ENCODE data around the gene GRIPAP1. TPM values are rescaled to one million over a fixed set of nuclear protein-coding genes. Genes with fewer than 3 reads are reported as not detected.

GRIPAP1 gene
- total RNA-seq, 3 donors from 2014 or later: 42.2 to 58.1 (median 44.1) TPM

GRCh38 chrX:48957827-48958634, 44.0 kb downstream of the GRIPAP1 start:
- DNase-seq: peak; percentile 89
- Mint-ChIP-seq H3K4me3 (peak overlapping the region; percentile 98), H3K4me1 (ENCODE audit: low read depth) (peaks cover 35% of the 10 kb centered on the region), H3K9me3 (no peaks in the 10 kb centered on the region), H3K36me3 (ENCODE audit: insufficient read depth) (peaks cover 1% of the 10 kb centered on the region), H3K27me3 (ENCODE audit: low read depth) (no peaks in the 10 kb centered on the region)
- ATAC-seq: peak; percentile 83 to 84

GRCh38 chrX:48957477-48957826, 44.6 kb downstream of the GRIPAP1 start, which contains the start of gene OTUD5:
TSS of gene OTUD5 (minus strand) at chrX:48957607. CDS start at chrX:48957570, 37 bp downstream.
- peak; percentile 67 for DNase-seq
- Mint-ChIP-seq H3K4me1 (ENCODE audit: low read depth) (peaks cover 40% of the 10 kb centered on the region), H3K36me3 (ENCODE audit: insufficient read depth) (peaks cover 1% of the 10 kb centered on the region), H3K9me3 (no peaks in the 10 kb centered on the region), H3K4me3 (peak within 1 kb of the TSS; percentile 98), H3K27me3 (ENCODE audit: low read depth) (no peaks in the 10 kb centered on the region)
- ATAC-seq: peak; percentile 70 to 71

- H3K4me1 Mint-ChIP-seq (ENCODE audit: low read depth): peaks cover 46% of the 10 kb centered on the region
- H3K36me3 Mint-ChIP-seq (ENCODE audit: insufficient read depth): peaks cover 1% of the 10 kb centered on the region
- peak overlapping the region; percentile 87 for H3K4me3 Mint-ChIP-seq
- DNase-seq (peak; percentile 55), ATAC-seq (peak; percentile 38)
- no peaks in the 10 kb centered on the region for H3K9me3 Mint-ChIP-seq
- no peaks in the 10 kb centered on the region for H3K27me3 Mint-ChIP-seq (ENCODE audit: low read depth)
Measured at GRCh38 chrX:48956728-48957414, 45.2 kb downstream of the GRIPAP1 start.

GRCh38 chrX:48948589-48948988, 53.5 kb downstream of the GRIPAP1 start:
- no peak for DNase-seq
- ATAC-seq: no peak
- no peak overlapping the region for H3K4me3 Mint-ChIP-seq
- H3K36me3 Mint-ChIP-seq (ENCODE audit: insufficient read depth): no peaks in the 10 kb centered on the region
- H3K9me3 Mint-ChIP-seq: no peaks in the 10 kb centered on the region
- H3K27me3 Mint-ChIP-seq (ENCODE audit: low read depth): no peaks in the 10 kb centered on the region
- H3K4me1 Mint-ChIP-seq (ENCODE audit: low read depth): peaks cover 45% of the 10 kb centered on the region

GRCh38 chrX:48945517-48946348, 56.3 kb downstream of the GRIPAP1 start:
- peaks cover 50% of the 10 kb centered on the region for H3K4me1 Mint-ChIP-seq (ENCODE audit: low read depth)
- no peaks in the 10 kb centered on the region for H3K9me3 Mint-ChIP-seq
- H3K4me3 Mint-ChIP-seq: no peak overlapping the region
- DNase-seq (peak; percentile 50), ATAC-seq (peak in 1 of 2 donors; percentile 49)
- no peaks in the 10 kb centered on the region for H3K27me3 Mint-ChIP-seq (ENCODE audit: low read depth)
- peaks cover 11% of the 10 kb centered on the region for H3K36me3 Mint-ChIP-seq (ENCODE audit: insufficient read depth)

GRCh38 chrX:48942895-48943294, 59.2 kb downstream of the GRIPAP1 start:
- ATAC-seq (no peak), DNase-seq (no peak)
- Mint-ChIP-seq H3K4me1 (ENCODE audit: low read depth) (peaks cover 75% of the 10 kb centered on the region), H3K36me3 (ENCODE audit: insufficient read depth) (peaks cover 11% of the 10 kb centered on the region), H3K27me3 (ENCODE audit: low read depth) (no peaks in the 10 kb centered on the region), H3K9me3 (no peaks in the 10 kb centered on the region), H3K4me3 (peak overlapping the region; percentile 55)

GRCh38 chrX:48940404-48940955, 61.6 kb downstream of the GRIPAP1 start:
- H3K4me1 Mint-ChIP-seq (ENCODE audit: low read depth): peaks cover 84% of the 10 kb centered on the region
- H3K36me3 Mint-ChIP-seq (ENCODE audit: insufficient read depth): peaks cover 14% of the 10 kb centered on the region
- DNase-seq (no peak), ATAC-seq (no peak)
- no peaks in the 10 kb centered on the region for H3K27me3 Mint-ChIP-seq (ENCODE audit: low read depth)
- H3K9me3 Mint-ChIP-seq: no peaks in the 10 kb centered on the region
- no peak overlapping the region for H3K4me3 Mint-ChIP-seq

GRCh38 chrX:48939524-48940228, 62.4 kb downstream of the GRIPAP1 start:
- H3K4me1 Mint-ChIP-seq (ENCODE audit: low read depth): peaks cover 92% of the 10 kb centered on the region
- peak overlapping the region; percentile 60 for H3K4me3 Mint-ChIP-seq
- H3K36me3 Mint-ChIP-seq (ENCODE audit: insufficient read depth): peaks cover 21% of the 10 kb centered on the region
- ATAC-seq (no peak), DNase-seq (no peak)
- no peaks in the 10 kb centered on the region for H3K27me3 Mint-ChIP-seq (ENCODE audit: low read depth)
- no peaks in the 10 kb centered on the region for H3K9me3 Mint-ChIP-seq

- peak; percentile 54 for DNase-seq
- Mint-ChIP-seq H3K9me3 (no peaks in the 10 kb centered on the region), H3K36me3 (ENCODE audit: insufficient read depth) (peaks cover 27% of the 10 kb centered on the region), H3K4me3 (peak overlapping the region; percentile 82), H3K4me1 (ENCODE audit: low read depth) (peaks cover 93% of the 10 kb centered on the region), H3K27me3 (ENCODE audit: low read depth) (no peaks in the 10 kb centered on the region)
- ATAC-seq: peak; percentile 52 to 55
Measured at GRCh38 chrX:48938721-48939425, 63.2 kb downstream of the GRIPAP1 start.

- H3K9me3 Mint-ChIP-seq: no peaks in the 10 kb centered on the region
- H3K27me3 Mint-ChIP-seq (ENCODE audit: low read depth): no peaks in the 10 kb centered on the region
- ATAC-seq (peak; percentile 68 to 72), DNase-seq (peak; percentile 85)
- peaks cover 85% of the 10 kb centered on the region for H3K4me1 Mint-ChIP-seq (ENCODE audit: low read depth)
- peak overlapping the region; percentile 82 for H3K4me3 Mint-ChIP-seq
- peaks cover 28% of the 10 kb centered on the region for H3K36me3 Mint-ChIP-seq (ENCODE audit: insufficient read depth)
Measured at GRCh38 chrX:48937054-48937907, 64.8 kb downstream of the GRIPAP1 start.

GRCh38 chrX:48936429-48937053, 65.5 kb downstream of the GRIPAP1 start:
- Mint-ChIP-seq H3K27me3 (ENCODE audit: low read depth) (no peaks in the 10 kb centered on the region), H3K9me3 (no peaks in the 10 kb centered on the region), H3K36me3 (ENCODE audit: insufficient read depth) (peaks cover 24% of the 10 kb centered on the region), H3K4me1 (ENCODE audit: low read depth) (peaks cover 78% of the 10 kb centered on the region), H3K4me3 (peak overlapping the region; percentile 82)
- no peak for DNase-seq
- no peak for ATAC-seq

- Mint-ChIP-seq H3K4me1 (ENCODE audit: low read depth) (peaks cover 71% of the 10 kb centered on the region), H3K9me3 (no peaks in the 10 kb centered on the region)
Measured at GRCh38 chrX:48935301-48935670, 66.8 kb downstream of the GRIPAP1 start.

More at GRCh38 chrX:48935301-48935670, 66.8 kb downstream of the GRIPAP1 start:
- H3K36me3 Mint-ChIP-seq (ENCODE audit: insufficient read depth): peaks cover 23% of the 10 kb centered on the region
- no peak for DNase-seq
- ATAC-seq: no peak
- H3K4me3 Mint-ChIP-seq: peak overlapping the region; percentile 21
- no peaks in the 10 kb centered on the region for H3K27me3 Mint-ChIP-seq (ENCODE audit: low read depth)

All from activated T-cell treated with anti-CD3 and anti-CD28 coated beads, Interleukin-2, amount 50 U/mL, for 4 hours (primary cell).